HCT116 (cell line): Measurements from ENCODE around the gene SLC22A12.

Experiments
- CEBPB ChIP-seq: IDR thresholded peaks from 2 replicates; pipeline ENCODE4 v1.6.1; 2012; ENCODE audit warnings: low read depth
- EGR1 ChIP-seq: IDR thresholded peaks from 2 replicates; pipeline ENCODE4 v1.6.1; 2012; ENCODE audit warnings: low read depth
- EZH2 ChIP-seq: fragments of 200-600 bp; sonication (generic); IDR thresholded peaks from 2 replicates; pipeline ENCODE4 v1.6.1; 2017; ENCODE audit warnings: antibody characterized with exemption, mixed run types
- EZH2phosphoT487 ChIP-seq: fragments of 200-600 bp; IDR thresholded peaks from 2 replicates; pipeline ENCODE4 v1.6.1; 2018; ENCODE audit warnings: antibody characterized with exemption, borderline replicate concordance
- JUND ChIP-seq: IDR thresholded peaks from 2 replicates; pipeline ENCODE4 v1.6.1; 2012
- POLR2A ChIP-seq: IDR thresholded peaks from 2 replicates; pipeline ENCODE4 v1.7.0; 2011; ENCODE audit warnings: borderline replicate concordance; ENCODE audit not compliant: insufficient read depth, insufficient read length; ENCODE audit errors: extremely low read depth
- POLR2AphosphoS5 ChIP-seq: IDR thresholded peaks from 2 replicates; pipeline ENCODE4 v1.6.1; 2011; ENCODE audit warnings: mild to moderate bottlenecking, low read depth, low read length, moderate library complexity
- RAD21 ChIP-seq: IDR thresholded peaks from 2 replicates; pipeline ENCODE4 v1.6.1; 2012; ENCODE audit warnings: low read depth, mild to moderate bottlenecking
- TF ChIP-seq, protein P1 (sequence below), 3 experiments: fragments of 200-600 bp in 1 of 3; sonication (generic) in 1 of 3; IDR thresholded peaks in 2 of 3; conservative IDR thresholded peaks in 1 of 3; 2 replicates each; pipeline ENCODE4 v1.5.1; 2012 to 2017; ENCODE audit warnings: low read depth in 2 of 3, low read length in 2 of 3, antibody characterized with exemption in 1 of 3, borderline replicate concordance in 1 of 3, control low read depth in 1 of 3, mild to moderate bottlenecking in 1 of 3, mixed read lengths in 1 of 3, mixed run types in 1 of 3, moderate library complexity in 1 of 3; ENCODE audit not compliant: insufficient read depth in 1 of 3
- TF ChIP-seq, protein P2 (sequence below): IDR thresholded peaks from 2 replicates; pipeline ENCODE4 v1.6.1; 2012

DNA sequence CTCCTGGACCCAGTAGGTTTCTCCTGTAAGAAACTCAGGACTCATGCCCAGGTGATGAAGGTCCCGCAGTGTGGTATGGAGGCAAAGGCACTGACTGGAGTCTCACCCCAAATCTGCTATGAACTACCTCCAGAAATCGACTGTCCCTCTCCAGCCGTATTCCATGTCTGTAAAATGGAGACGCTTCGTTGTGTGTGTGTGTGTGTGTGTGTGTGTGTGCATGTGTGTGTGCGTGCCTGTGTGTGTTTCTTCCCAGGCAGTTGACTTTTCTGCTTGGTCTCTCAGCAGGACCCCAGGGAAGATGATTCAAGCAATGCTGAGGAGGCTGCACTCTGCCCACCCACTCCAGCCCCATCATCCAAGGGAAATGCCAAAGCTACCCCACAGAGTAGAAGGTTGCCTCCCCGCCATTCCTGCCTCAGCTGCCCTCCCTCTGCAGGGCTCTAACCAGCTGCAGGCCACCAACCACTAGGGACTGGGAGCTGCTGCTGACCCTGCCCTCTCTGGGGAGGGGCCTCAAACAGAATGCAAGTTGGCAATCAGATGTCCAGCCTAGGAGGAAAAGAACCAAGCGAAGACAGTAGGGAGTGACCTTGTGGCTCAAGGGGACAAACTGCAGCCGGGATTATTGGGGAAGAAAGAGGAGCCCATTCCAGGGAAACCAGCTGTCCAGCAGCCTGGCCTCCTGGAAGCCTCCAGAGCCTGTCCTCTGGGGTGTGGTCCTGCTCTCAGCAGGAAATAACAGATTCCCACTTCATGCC, 56.2 kb downstream of the SLC22A12 start:
- TF ChIP-seq, protein P1, sequence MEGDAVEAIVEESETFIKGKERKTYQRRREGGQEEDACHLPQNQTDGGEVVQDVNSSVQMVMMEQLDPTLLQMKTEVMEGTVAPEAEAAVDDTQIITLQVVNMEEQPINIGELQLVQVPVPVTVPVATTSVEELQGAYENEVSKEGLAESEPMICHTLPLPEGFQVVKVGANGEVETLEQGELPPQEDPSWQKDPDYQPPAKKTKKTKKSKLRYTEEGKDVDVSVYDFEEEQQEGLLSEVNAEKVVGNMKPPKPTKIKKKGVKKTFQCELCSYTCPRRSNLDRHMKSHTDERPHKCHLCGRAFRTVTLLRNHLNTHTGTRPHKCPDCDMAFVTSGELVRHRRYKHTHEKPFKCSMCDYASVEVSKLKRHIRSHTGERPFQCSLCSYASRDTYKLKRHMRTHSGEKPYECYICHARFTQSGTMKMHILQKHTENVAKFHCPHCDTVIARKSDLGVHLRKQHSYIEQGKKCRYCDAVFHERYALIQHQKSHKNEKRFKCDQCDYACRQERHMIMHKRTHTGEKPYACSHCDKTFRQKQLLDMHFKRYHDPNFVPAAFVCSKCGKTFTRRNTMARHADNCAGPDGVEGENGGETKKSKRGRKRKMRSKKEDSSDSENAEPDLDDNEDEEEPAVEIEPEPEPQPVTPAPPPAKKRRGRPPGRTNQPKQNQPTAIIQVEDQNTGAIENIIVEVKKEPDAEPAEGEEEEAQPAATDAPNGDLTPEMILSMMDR (IDR thresholded peaks at IDR 0.05 in 2 of 3, conservative IDR thresholded peaks at IDR 0.05 in 1 of 3; ENCODE audit: borderline replicate concordance in 1 of 3, insufficient read depth in 1 of 3, low read depth in 2 of 3, low read length in 2 of 3): no peak
- TF ChIP-seq POLR2A (no peak), RAD21 (no peak), EZH2phosphoT487 (no peak), JUND (no peak), CEBPB (no peak), EGR1 (no peak), POLR2AphosphoS5 (no peak), EZH2 (no peak)
- TF ChIP-seq, protein P2, sequence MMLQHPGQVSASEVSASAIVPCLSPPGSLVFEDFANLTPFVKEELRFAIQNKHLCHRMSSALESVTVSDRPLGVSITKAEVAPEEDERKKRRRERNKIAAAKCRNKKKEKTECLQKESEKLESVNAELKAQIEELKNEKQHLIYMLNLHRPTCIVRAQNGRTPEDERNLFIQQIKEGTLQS: no peak
